ENCODE data around the gene SERGEF. TPM values are rescaled to one million over a fixed set of nuclear protein-coding genes. Genes with fewer than 3 reads are reported as not detected.

Gene SERGEF
- total RNA-seq, 4 donors from 2014 or later, result 11.8 to 34.7 (median 24.5) TPM

GRCh38 chr11:17750013-17750800 is 262.6 kb downstream of the SERGEF start:
- H3K27ac ChIP-seq, result peak overlapping the region in 3 of 4 donors; percentile 13 to 60 (median 18)
- ATAC-seq, result peak in 1 of 2 donors; percentile 51
- H3K4me3 ChIP-seq, result no peak overlapping the region
- no peaks in the 10 kb centered on the region for H3K36me3 ChIP-seq
- TF ChIP-seq CTCF (IDR thresholded peaks at IDR 0.05 in 4 of 5, conservative IDR thresholded peaks at IDR 0.05 in 1 of 5) (no peak), POLR2A (IDR thresholded peaks at IDR 0.05) (no peak)
- no peak for DNase-seq
- in situ Hi-C loops (cut with MboI; ENCODE audit: low sequenced_read_pairs in 4 of 4), result loop anchor here in 2 of 4 donors (10.0 kb wide), 1 partner anchor 225 kb away; no protein-coding TSS in a partner anchor
- peaks cover 36 to 47% of the 10 kb centered on the region in 2 donors for H3K4me1 ChIP-seq
- intact Hi-C loops (cut with DNase I; ENCODE audit: low total_unique reads), result no loop called here
- no peaks in the 10 kb centered on the region for H3K27me3 ChIP-seq
- no peaks in the 10 kb centered on the region for H3K9me3 ChIP-seq

- Histone ChIP-seq H3K4me3 (no peak overlapping the region), H3K4me1 (peaks cover 36 to 47% of the 10 kb centered on the region in 2 donors), H3K36me3 (no peaks in the 10 kb centered on the region), H3K9me3 (no peaks in the 10 kb centered on the region), H3K27ac (no peak overlapping the region), H3K27me3 (no peaks in the 10 kb centered on the region)
- TF ChIP-seq POLR2A (IDR thresholded peaks at IDR 0.05), result no peak
- no peak for TF ChIP-seq CTCF (IDR thresholded peaks at IDR 0.05 in 4 of 5, conservative IDR thresholded peaks at IDR 0.05 in 1 of 5)
- in situ Hi-C loops (cut with MboI; ENCODE audit: low sequenced_read_pairs in 4 of 4), result no loop called here
- ATAC-seq (no peak), DNase-seq (no peak)
- intact Hi-C loops (cut with DNase I; ENCODE audit: low total_unique reads), result no loop called here
Observed at GRCh38 chr11:17748761-17749721, 263.8 kb downstream of the SERGEF start.

- no peak overlapping the region for H3K27ac ChIP-seq
- no peaks in the 10 kb centered on the region for H3K36me3 ChIP-seq
- H3K4me1 ChIP-seq, result peaks cover 34 to 41% of the 10 kb centered on the region in 2 donors
- no peaks in the 10 kb centered on the region for H3K27me3 ChIP-seq
- H3K4me3 ChIP-seq, result no peak overlapping the region
- H3K9me3 ChIP-seq, result no peaks in the 10 kb centered on the region
- TF ChIP-seq POLR2A (IDR thresholded peaks at IDR 0.05) (no peak), CTCF (IDR thresholded peaks at IDR 0.05 in 4 of 5, conservative IDR thresholded peaks at IDR 0.05 in 1 of 5) (no peak)
- ATAC-seq, result no peak
- intact Hi-C loops (cut with DNase I; ENCODE audit: low total_unique reads) (no loop called here), in situ Hi-C loops (cut with MboI; ENCODE audit: low sequenced_read_pairs in 4 of 4) (no loop called here)
- DNase-seq, result no peak
Observed at GRCh38 chr11:17748044-17748443, 264.8 kb downstream of the SERGEF start.

- no peak for ATAC-seq
Observed at GRCh38 chr11:17747131-17747955, 265.5 kb downstream of the SERGEF start.

More at GRCh38 chr11:17747131-17747955, 265.5 kb downstream of the SERGEF start:
- intact Hi-C loops (cut with DNase I; ENCODE audit: low total_unique reads) (no loop called here), in situ Hi-C loops (cut with MboI; ENCODE audit: low sequenced_read_pairs in 4 of 4) (no loop called here)
- H3K9me3 ChIP-seq, result no peaks in the 10 kb centered on the region
- H3K4me3 ChIP-seq, result no peak overlapping the region
- H3K27ac ChIP-seq, result no peak overlapping the region
- DNase-seq, result no peak
- TF ChIP-seq CTCF (IDR thresholded peaks at IDR 0.05 in 4 of 5, conservative IDR thresholded peaks at IDR 0.05 in 1 of 5), result no peak
- no peak for TF ChIP-seq POLR2A (IDR thresholded peaks at IDR 0.05)
- H3K36me3 ChIP-seq, result no peaks in the 10 kb centered on the region
- no peaks in the 10 kb centered on the region for H3K27me3 ChIP-seq
- H3K4me1 ChIP-seq, result peaks cover 27 to 34% of the 10 kb centered on the region in 2 donors
